Measurements from ENCODE around the gene RTEL1. TPM values are rescaled to one million over a fixed set of nuclear protein-coding genes. Genes with fewer than 3 reads are reported as not detected.

The RTEL1 gene
- total and polyA plus RNA-seq, 9 of the 15 experiments (the other 6 are each of a cell fraction or from before 2014, with no cell fraction given): 0.36 to 61.0 (median 17.9) TPM

DNA sequence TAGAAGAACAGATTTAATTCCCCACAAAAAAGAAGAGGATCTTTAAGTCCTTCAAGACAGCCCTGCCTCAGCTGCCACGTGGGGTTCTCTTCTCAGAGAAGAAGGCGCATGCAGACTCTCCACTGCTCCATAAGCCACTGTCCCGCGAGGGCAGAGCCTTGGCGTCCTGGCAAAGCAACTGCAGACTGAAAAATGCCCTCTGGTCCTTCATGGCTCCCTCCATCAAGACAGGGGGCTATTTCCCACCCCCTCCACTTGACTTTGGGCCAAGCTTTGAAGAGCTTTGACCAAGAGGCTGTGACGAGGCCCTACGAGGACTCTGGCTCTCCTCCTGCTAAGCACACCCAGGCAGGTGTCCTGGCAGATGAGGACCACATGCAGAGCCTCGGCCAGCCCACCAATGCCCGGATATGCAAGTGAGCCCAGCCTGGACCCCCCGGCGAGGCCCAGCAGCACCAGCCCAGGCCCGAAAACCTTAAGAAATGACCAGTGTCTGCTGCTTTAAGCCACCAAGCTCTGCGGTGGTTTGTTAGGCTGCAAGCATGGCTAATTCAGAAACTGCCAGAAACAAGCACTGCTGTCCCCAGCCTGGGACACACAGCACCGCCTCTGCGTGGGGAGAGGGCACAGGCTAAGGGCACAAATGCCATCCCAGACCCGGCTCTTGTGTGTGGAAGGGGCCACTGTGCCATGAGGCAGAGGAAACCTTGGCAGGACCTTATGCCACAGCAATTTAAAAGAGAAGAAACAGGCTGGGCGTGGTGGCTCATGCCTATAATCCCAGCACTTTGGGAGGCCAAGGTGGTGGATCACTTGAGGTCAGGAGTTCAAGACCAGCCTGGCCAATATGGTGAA is 47.3 kb upstream of the RTEL1 start (continued):
- TF ChIP-seq, protein P1, sequence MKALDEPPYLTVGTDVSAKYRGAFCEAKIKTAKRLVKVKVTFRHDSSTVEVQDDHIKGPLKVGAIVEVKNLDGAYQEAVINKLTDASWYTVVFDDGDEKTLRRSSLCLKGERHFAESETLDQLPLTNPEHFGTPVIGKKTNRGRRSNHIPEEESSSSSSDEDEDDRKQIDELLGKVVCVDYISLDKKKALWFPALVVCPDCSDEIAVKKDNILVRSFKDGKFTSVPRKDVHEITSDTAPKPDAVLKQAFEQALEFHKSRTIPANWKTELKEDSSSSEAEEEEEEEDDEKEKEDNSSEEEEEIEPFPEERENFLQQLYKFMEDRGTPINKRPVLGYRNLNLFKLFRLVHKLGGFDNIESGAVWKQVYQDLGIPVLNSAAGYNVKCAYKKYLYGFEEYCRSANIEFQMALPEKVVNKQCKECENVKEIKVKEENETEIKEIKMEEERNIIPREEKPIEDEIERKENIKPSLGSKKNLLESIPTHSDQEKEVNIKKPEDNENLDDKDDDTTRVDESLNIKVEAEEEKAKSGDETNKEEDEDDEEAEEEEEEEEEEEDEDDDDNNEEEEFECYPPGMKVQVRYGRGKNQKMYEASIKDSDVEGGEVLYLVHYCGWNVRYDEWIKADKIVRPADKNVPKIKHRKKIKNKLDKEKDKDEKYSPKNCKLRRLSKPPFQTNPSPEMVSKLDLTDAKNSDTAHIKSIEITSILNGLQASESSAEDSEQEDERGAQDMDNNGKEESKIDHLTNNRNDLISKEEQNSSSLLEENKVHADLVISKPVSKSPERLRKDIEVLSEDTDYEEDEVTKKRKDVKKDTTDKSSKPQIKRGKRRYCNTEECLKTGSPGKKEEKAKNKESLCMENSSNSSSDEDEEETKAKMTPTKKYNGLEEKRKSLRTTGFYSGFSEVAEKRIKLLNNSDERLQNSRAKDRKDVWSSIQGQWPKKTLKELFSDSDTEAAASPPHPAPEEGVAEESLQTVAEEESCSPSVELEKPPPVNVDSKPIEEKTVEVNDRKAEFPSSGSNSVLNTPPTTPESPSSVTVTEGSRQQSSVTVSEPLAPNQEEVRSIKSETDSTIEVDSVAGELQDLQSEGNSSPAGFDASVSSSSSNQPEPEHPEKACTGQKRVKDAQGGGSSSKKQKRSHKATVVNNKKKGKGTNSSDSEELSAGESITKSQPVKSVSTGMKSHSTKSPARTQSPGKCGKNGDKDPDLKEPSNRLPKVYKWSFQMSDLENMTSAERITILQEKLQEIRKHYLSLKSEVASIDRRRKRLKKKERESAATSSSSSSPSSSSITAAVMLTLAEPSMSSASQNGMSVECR (CRISPR knock-in tag; IDR thresholded peaks at IDR 0.05): no peak
- TF ChIP-seq MECOM (CRISPR knock-in tag; IDR thresholded peaks at IDR 0.05): no peak
- no peak for TF ChIP-seq EHMT2 (IDR thresholded peaks at IDR 0.05)

GRCh38 chr20:63611646-63612045 is 46.5 kb upstream of the RTEL1 start:
- Histone ChIP-seq H3K79me2 (ENCODE audit: control insufficient read depth, insufficient read depth, low read length) (peaks cover 12% of the 10 kb centered on the region), H3K36me3 (ENCODE audit: control insufficient read depth, insufficient read depth, low read length) (peaks cover 16% of the 10 kb centered on the region; the same call in 1 of the 3 replicates), H3K27me3 (ENCODE audit: control insufficient read depth in 2 of 2, insufficient read depth in 2 of 2, low read length in 2 of 2) (no peaks in the 10 kb centered on the region), H3K4me2 (ENCODE audit: insufficient read depth, low read length) (no peak overlapping the region), H3K9me3 (replicated peaks; ENCODE audit: control insufficient read depth, insufficient read depth, low read depth, low read length) (0 out of 2 replicates have a peak, but pooled peaks cover 2% of the 10 kb centered on the region), H3K4me1 (replicated peaks in 1 of 2; ENCODE audit: control insufficient read depth in 2 of 2, insufficient read depth in 2 of 2, low read length in 2 of 2) (peaks cover 0 to 3% of the 10 kb centered on the region in 2 experiments; a peak in 2 of 5 replicates), H2AFZ (ENCODE audit: low read depth, low read length) (no peak overlapping the region), H4K20me1 (replicated peaks; ENCODE audit: control insufficient read depth, insufficient read depth, low read length) (no peaks in the 10 kb centered on the region), H3K9me1 (ENCODE audit: control insufficient read depth, insufficient read depth, low read length) (no peaks in the 10 kb centered on the region), H3K9ac (ENCODE audit: insufficient read depth in 1 of 2, low read depth in 2 of 2, low read length in 2 of 2) (no peak overlapping the region), H3K4me3 (no peak overlapping the region), H3K27ac (ENCODE audit: extremely low read depth, low read depth, low read length) (no peak overlapping the region)
- ChIA-PET CTCF (ENCODE audit: low intra/inter-chr PET ratio) (no interaction called here), POLR2A (no interaction called here)
- intact Hi-C loops (cut with micrococcal nuclease) (no loop called here), in situ Hi-C loops (cut with MboI) (no loop called here)
- no peak for ATAC-seq
- WGBS (ENCODE audit: insufficient coverage, low coverage, missing lambda C conversion rate): 91% methylated on average over 10 of the region's 10 CpGs
- TF ChIP-seq TRIM28 (IDR thresholded peaks at IDR 0.05) (no peak), MIER1 (IDR thresholded peaks at IDR 0.05; ENCODE audit: low read depth) (no peak), TCFL5 (CRISPR knock-in tag; conservative IDR thresholded peaks at IDR 0.05) (no peak), NCOA1 (IDR thresholded peaks at IDR 0.05; ENCODE audit: low read depth) (no peak)
- no TSS peak for BruUV-seq (replicated peaks)
- DNase-seq (ENCODE audit: extremely low read depth in 1 of 4, low spot score in 3 of 4): no peak
- no peak for FAIRE-seq
